ENCODE measurements around the gene ABCC8.

ABCC8 gene

DNA sequence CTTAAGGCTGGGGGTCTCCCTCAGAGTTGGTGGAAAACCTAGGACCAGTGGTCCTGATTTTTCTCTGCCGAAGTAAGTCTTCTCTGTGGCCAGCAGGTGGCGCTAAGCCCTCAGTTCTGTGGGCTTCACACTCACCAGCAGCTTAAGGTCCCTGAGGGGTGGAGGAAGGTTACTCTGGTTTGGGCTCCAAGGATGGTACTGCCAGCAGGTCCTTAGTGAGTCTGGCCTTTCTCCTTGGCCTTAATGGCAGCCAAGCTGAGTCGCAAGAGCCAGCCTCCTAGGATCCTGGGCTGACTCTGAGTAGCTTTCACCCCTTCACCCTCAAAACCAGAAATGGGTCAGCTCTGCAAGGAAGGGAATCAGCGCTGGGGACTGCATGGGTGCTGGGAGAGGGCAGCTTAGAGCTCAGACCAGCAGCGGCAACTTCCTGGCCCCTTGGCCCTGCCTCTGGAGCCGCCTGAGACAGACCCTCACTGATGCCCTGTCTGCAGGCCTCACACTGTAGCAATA, 92.6 kb downstream of the ABCC8 start (continued):
- TF ChIP-seq, protein P1, sequence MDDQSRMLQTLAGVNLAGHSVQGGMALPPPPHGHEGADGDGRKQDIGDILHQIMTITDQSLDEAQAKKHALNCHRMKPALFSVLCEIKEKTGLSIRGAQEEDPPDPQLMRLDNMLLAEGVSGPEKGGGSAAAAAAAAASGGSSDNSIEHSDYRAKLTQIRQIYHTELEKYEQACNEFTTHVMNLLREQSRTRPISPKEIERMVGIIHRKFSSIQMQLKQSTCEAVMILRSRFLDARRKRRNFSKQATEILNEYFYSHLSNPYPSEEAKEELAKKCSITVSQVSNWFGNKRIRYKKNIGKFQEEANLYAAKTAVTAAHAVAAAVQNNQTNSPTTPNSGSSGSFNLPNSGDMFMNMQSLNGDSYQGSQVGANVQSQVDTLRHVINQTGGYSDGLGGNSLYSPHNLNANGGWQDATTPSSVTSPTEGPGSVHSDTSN (CRISPR knock-in tag; IDR thresholded peaks at IDR 0.05) = no peak
- TF ChIP-seq ZNF654 (tag by site-specific recombination; IDR thresholded peaks at IDR 0.05; ENCODE audit: low read depth) (peak; percentile 83), HOXC10 (CRISPR knock-in tag; IDR thresholded peaks at IDR 0.05) (no peak), ZNF2 (tag by site-specific recombination; IDR thresholded peaks at IDR 0.05) (peak; percentile 94), ZNF239 (tag by site-specific recombination; IDR thresholded peaks at IDR 0.05) (no peak), ZNF558 (tag by site-specific recombination; IDR thresholded peaks at IDR 0.05) (no peak), ZNF521 (tag by site-specific recombination; IDR thresholded peaks at IDR 0.05) (no peak)

DNA sequence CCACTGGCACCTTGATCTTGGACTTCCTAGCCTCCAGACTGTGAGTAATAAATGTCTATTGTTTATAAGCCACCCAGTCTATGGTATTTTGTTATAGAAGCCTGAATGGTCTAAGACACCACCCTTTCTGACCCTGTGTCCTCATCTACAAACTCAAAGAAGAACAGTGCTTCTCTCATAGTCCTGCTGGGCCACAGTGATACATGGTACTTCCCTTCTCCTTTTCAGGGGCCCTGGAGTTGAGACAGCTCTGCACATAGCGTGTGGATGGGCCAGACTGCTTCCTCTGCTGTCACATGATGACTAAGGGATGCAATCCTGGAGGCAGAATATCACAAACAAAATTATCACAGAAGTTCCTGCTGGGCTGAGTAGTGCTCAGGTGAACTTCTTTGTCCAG, 93.2 kb downstream of the ABCC8 start:
- POLR2A ChIA-PET = interaction anchor here (1.0 kb wide), 1 partner anchor 144 kb away, joined by 6 read pairs; no protein-coding TSS in a partner anchor
- Histone ChIP-seq H3K27ac (ENCODE audit: extremely low read depth, low read depth, low read length) (no peak overlapping the region), H3K4me3 (ENCODE audit: low read depth, low read length) (no peak overlapping the region), H3K9me3 (ENCODE audit: control insufficient read depth, insufficient read depth, low read depth, low read length) (no peaks in the 10 kb centered on the region), H3K36me3 (ENCODE audit: control insufficient read depth in 2 of 2, insufficient read depth in 1 of 2, low read length in 2 of 2) (peaks cover 0 to 35% of the 10 kb centered on the region in 2 experiments; a peak in 2 of 3 replicates), H3K4me1 (ENCODE audit: control insufficient read depth, insufficient read depth, low read length) (no peaks in the 10 kb centered on the region)
- CTCF ChIA-PET = interaction anchor here (0.6 to 12.3 kb wide), 34 partner anchors 9 to 1434 kb away, joined by 3 to 318 read pairs (median 6); partner anchors contain the start of gene OTOG
- TF ChIP-seq ZNF16 (tag by site-specific recombination; IDR thresholded peaks at IDR 0.05; ENCODE audit: low read depth) = no peak
- no peak for TF ChIP-seq TCF7L2 (IDR thresholded peaks at IDR 0.05; ENCODE audit: borderline replicate concordance, low read depth, low read length)
- TF ChIP-seq SCRT1 (tag by site-specific recombination; IDR thresholded peaks at IDR 0.05; ENCODE audit: borderline replicate concordance) = no peak
- TF ChIP-seq ZBTB21 (tag by site-specific recombination; IDR thresholded peaks at IDR 0.05) = no peak
- TF ChIP-seq, protein P2, sequence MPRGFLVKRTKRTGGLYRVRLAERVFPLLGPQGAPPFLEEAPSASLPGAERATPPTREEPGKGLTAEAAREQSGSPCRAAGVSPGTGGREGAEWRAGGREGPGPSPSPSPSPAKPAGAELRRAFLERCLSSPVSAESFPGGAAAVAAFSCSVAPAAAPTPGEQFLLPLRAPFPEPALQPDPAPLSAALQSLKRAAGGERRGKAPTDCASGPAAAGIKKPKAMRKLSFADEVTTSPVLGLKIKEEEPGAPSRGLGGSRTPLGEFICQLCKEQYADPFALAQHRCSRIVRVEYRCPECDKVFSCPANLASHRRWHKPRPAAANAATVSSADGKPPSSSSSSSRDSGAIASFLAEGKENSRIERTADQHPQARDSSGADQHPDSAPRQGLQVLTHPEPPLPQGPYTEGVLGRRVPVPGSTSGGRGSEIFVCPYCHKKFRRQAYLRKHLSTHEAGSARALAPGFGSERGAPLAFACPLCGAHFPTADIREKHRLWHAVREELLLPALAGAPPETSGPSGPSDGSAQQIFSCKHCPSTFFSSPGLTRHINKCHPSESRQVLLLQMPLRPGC (tag by site-specific recombination; IDR thresholded peaks at IDR 0.05) = no peak

DNA sequence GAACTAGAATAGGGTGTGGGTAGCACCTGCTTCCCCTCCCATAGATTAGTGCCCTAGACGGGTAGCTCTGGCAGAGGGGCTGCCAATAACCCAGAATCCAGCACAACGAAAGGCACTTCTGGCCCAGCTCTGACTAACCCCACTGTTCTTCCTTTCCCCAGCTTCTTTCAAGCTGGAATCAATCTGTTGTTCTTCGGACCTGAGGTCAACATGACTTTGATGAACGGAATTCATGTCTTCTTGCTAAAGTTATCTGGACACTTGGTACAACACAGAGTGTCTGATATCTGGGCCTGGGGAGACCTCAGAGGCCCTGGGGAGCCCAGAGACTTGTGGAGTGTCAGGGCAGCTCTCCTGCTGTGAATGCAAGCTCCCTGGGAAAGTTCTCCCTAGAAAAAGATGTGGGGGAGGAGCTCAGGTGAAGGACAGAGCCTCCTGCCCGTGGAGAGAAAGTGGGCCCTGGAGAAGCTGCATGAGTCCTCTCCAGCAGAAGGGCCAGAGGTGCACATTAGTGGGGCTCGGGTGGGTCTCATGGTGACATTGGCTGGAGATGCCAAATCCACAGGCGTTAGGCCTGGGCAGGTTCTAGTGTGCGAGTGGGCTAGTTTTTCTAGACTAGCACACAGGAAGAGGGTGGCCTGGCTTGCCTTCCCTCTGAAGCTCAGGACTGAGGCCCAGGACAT, 94.5 kb downstream of the ABCC8 start:
- H3K4me1 ChIP-seq (ENCODE audit: control insufficient read depth, insufficient read depth, low read length) = no peaks in the 10 kb centered on the region
- H3K9me3 ChIP-seq (ENCODE audit: control insufficient read depth, insufficient read depth, low read depth, low read length) = no peaks in the 10 kb centered on the region
- peaks cover 0 to 40% of the 10 kb centered on the region in 2 experiments; a peak in 2 of 3 replicates for H3K36me3 ChIP-seq (ENCODE audit: control insufficient read depth in 2 of 2, insufficient read depth in 1 of 2, low read length in 2 of 2)
- H3K4me3 ChIP-seq (ENCODE audit: low read depth, low read length) = no peak overlapping the region
- TF ChIP-seq GLIS1 (tag by site-specific recombination; IDR thresholded peaks at IDR 0.05) = peak; percentile 9; the same call in 1 of the 2 replicates
- no peak for TF ChIP-seq ZNF292 (tag by site-specific recombination; IDR thresholded peaks at IDR 0.05; ENCODE audit: borderline replicate concordance, low read depth)
- ChIA-PET POLR2A (no interaction called here), CTCF (interaction anchor here (0.5 to 12.3 kb wide), 10 partner anchors 7 to 536 kb away, joined by 3 to 318 read pairs (median 12); no protein-coding TSS in a partner anchor)
- H3K27ac ChIP-seq (ENCODE audit: extremely low read depth, low read depth, low read length) = no peak overlapping the region

DNA sequence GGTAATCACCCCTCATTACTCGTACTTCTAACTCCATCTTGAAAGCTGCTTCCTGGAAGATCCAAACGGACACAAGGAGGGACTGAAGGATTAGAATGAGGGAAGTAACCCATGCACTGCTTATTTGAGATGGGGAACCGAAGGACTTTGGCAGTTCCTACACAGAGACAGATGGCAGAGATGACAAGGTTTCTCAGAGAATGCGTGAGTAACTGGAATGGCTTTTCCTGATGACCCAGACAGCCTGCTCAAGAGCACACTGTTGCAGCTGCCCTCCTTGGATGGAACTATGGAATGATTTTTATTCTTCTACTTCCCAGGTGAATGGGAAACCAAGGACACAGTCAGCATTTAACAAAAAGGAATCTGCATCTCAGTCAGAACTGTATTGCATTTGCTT, 95.5 kb downstream of the ABCC8 start:
- CTCF ChIA-PET = interaction anchor here (0.6 to 12.3 kb wide), 6 partner anchors 10 to 148 kb away, joined by 3 to 318 read pairs (median 18); no protein-coding TSS in a partner anchor
- Histone ChIP-seq H3K27ac (ENCODE audit: extremely low read depth, low read depth, low read length) (no peak overlapping the region), H3K9me3 (ENCODE audit: control insufficient read depth, insufficient read depth, low read depth, low read length) (no peaks in the 10 kb centered on the region)

More for the DNA sequence above, 95.5 kb downstream of the ABCC8 start:
- TF ChIP-seq ZNF221 (tag by site-specific recombination; IDR thresholded peaks at IDR 0.05; ENCODE audit: borderline replicate concordance) (no peak), ZNF311 (tag by site-specific recombination; IDR thresholded peaks at IDR 0.05; ENCODE audit: borderline replicate concordance) (no peak), ZNF837 (tag by site-specific recombination; IDR thresholded peaks at IDR 0.05) (no peak), ZNF624 (tag by site-specific recombination; IDR thresholded peaks at IDR 0.05) (no peak)
- TF ChIP-seq, protein P3, sequence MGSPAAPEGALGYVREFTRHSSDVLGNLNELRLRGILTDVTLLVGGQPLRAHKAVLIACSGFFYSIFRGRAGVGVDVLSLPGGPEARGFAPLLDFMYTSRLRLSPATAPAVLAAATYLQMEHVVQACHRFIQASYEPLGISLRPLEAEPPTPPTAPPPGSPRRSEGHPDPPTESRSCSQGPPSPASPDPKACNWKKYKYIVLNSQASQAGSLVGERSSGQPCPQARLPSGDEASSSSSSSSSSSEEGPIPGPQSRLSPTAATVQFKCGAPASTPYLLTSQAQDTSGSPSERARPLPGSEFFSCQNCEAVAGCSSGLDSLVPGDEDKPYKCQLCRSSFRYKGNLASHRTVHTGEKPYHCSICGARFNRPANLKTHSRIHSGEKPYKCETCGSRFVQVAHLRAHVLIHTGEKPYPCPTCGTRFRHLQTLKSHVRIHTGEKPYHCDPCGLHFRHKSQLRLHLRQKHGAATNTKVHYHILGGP (tag by site-specific recombination; IDR thresholded peaks at IDR 0.05) = no peak
- Histone ChIP-seq H3K4me1 (ENCODE audit: control insufficient read depth, insufficient read depth, low read length) (no peaks in the 10 kb centered on the region), H3K36me3 (ENCODE audit: control insufficient read depth in 2 of 2, insufficient read depth in 1 of 2, low read length in 2 of 2) (peaks cover 0 to 46% of the 10 kb centered on the region in 2 experiments; a peak in 2 of 3 replicates), H3K4me3 (ENCODE audit: low read depth, low read length) (no peak overlapping the region)
- POLR2A ChIA-PET = no interaction called here
